Middle frontal gyrus (tissue), 1 donor: ENCODE measurements around the gene CPLX4.

Experiments
- DNase-seq: peaks from one replicate; pipeline ENCODE4 v3.0.0-alpha.2; 2015; ENCODE audit warnings: low spot score; ENCODE audit errors: extremely low spot score

The CPLX4 gene

DNA sequence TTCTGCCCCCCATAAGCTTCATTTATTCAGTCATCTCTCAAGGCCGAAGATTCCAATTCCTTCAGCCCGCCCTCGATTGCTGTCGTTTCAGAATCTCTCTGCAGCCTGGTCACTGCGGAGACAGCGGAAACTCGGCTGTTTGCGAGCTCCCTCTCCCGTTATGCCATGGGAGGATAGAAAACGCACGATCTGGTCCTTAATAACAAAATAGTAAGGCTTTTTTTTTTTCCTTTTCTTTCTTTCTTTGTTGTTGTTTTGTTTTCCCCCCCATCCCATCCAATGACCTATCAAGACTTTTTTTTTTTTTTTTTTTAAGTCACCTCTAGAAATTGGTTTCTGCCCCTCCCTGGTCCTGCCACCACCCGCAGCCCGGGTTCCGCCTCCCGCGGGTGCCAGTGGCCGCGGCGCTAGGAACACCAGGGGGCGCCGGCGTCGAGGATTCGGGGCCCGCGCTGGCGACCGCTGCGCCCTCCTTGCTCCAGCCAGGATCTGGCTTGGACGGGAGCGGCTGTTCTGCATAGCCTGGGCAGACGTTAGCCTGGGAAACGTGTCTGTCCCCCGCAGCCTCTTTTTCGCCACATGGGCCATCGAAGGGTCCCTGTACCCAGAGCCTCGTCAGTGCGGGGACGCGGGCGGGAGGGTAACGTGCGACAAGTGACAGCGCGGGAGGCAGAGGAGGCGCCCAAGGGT is 10.1 kb downstream of the CPLX4 start:
- peak; percentile 24 for DNase-seq

DNA sequence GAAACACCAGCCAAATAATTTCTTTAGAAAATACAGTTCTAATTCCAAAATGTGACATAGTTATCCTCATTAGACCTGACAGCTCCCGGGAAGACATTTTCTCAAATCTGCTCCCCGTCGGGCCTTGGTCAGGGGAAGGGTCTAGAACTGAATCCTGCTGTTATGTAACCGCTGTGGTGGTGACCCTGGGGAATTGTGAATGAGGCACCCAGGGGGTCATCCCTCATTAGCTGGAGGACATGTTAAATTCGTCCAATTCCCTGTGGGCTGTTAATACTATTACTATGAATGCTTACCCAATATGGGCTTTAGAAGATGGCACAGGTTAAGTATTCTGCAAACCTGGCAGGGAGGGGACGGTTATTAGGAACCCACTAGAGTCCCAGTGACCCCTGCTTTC is 11.8 kb downstream of the CPLX4 start:
- no peak for DNase-seq

- no peak for DNase-seq
Observed at GRCh38 chr18:59305295-59305694, 13.2 kb downstream of the CPLX4 start.

DNA sequence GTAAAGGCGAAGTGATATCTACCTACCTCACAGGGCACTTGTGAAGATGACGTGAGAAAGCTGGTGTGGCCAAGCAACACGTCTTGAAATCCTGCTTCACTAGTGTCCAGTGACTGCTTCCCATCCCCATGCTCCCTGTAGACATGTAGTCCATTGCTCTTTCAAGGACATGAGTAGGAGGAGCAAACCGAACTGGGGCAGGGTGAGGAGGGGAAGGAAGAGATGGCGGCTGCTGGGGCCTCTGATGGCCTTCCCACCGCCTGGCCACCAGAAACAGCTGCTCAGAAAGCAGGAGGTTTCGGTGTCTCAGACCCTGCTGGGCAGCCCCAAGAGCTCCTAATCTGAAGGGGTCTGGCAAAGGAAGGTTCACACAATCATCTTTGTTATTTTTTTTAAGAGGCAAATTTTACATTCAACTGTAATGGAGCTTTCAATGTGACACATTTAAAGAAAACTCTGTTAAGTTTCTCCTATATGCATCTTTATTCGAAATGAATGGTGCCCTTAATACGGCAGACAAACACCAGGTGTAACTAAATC is 14.7 kb downstream of the CPLX4 start:
- DNase-seq: no peak

GRCh38 chr18:59303006-59303405 is 15.4 kb downstream of the CPLX4 start:
- DNase-seq: no peak

GRCh38 chr18:59301929-59302328 is 16.5 kb downstream of the CPLX4 start:
- no peak for DNase-seq

DNA sequence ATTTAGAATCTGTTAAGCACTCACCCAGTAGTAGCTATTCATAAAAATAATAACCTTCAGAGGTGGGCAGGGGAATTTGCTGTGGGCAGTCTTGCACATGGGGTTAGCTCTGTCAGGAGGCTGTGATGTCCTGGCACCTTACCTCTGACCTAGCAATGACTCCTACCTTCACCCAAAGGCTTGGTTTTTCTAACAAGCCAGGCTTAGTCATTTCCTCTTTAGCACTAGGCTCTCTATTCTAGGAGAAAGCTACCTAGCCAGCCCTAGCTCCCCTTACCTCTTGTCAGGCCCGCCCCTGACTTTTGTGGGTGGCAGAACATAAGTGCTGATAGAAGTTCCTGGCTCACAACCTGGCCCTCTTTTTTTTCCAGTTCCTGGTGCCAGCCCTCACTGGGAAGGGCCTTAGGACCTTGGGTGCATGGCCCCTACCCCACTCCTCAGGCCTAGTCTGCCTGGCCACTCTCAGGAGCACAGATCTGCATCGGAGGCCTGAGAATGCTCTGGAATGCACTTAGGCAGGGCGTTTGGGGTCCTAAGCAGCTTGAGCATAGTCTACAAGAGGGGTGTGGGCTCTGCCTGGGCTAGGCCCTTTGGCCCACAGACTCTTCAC is 17.7 kb downstream of the CPLX4 start:
- no peak for DNase-seq

GRCh38 chr18:59298871-59299270 is 19.6 kb downstream of the CPLX4 start:
- DNase-seq: no peak

GRCh38 chr18:59293317-59293716 is 25.1 kb downstream of the CPLX4 start:
- DNase-seq: no peak

GRCh38 chr18:59286341-59286740 is 32.1 kb downstream of the CPLX4 start:
- DNase-seq: no peak

DNA sequence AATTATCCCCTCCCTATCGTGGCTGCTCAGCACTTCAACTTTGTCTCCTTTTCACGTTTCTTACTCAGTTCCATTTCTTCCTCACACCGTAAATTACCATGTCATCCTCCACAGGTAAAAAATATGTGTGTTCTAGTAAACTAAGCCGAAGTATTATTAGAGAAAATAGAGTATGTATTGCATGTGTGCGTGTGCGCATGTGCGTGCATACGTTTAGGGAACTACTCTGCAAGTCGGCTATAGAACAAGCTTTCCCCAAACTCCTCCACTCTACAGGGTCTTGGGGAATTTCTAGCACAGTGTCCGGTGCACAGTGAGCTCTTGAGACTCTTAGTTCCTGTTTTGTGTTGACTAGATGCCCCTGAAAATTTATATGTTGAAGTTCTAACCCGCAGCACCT is 36.1 kb downstream of the CPLX4 start:
- DNase-seq: no peak

DNA sequence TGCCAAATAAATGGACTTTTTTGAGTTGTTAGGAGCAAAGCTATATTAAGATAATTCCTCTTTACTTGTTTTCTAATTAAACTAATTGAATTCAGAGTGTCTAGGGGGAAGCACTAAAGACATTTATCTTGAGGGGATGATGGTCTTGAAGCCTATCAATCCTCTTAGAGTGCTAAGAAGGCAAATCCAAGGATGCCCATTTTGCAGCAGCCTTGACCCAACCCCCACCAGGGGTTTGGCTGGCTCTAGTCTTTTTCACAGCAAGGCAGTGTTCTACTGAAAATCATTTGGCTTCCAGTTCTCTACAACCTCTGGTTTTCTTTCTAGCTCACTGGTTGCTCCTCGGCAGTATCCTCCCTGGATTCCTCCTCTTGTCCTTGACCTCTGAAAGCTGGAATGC is 38.7 kb downstream of the CPLX4 start:
- DNase-seq: no peak

GRCh38 chr18:59279193-59279592 is 39.3 kb downstream of the CPLX4 start:
- DNase-seq: no peak

DNA sequence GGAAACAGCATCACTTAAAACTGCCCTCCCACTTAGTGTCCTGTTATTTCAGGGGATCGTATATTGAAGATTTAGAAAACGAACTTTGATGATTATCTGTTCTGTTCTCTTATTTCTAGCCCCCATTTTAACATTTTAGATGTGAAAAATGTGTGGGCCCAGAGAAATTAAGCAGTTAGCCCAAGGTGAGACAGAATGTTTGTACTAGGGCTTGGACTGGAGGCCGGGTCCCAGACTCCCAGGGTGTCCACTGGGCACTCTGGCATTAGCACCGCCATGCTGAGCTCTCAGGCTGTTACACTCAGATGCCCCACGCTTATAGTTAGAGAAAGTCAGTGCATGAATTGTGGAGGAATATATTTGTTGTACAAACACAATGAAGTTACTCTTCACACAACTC is 39.7 kb downstream of the CPLX4 start:
- DNase-seq: no peak

GRCh38 chr18:59276047-59276446 is 42.4 kb downstream of the CPLX4 start:
- DNase-seq: no peak

DNA sequence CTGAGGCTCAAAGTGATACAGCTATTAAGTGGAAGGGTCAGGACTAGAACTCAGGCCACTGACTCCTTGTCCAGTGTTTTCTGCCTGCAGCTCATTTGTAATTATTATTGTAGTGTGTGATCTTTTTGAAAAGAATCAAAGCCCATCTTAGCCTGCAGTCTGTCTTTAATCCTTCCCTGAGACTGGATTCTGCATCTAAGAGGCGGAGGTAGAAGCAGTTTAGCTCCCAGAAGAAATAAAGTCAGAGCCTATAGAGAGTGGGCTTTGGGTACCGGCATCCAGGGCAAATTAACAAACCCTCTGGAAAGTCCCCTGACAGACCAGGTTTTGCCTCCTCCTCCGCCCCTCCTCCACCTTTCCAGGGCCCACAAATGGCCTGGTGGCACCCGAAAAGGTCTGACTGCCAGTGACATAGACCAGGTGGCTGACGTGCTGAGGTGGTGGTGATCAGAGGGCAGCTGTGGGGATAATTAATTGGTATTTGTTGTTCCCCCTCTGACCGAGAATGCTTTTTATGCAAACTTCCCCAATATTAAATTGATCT is 43.0 kb downstream of the CPLX4 start:
- no peak for DNase-seq

GRCh38 chr18:59274533-59274928 is 43.9 kb downstream of the CPLX4 start:
- DNase-seq: no peak

GRCh38 chr18:59273759-59274532 is 44.5 kb downstream of the CPLX4 start:
- DNase-seq: no peak

GRCh38 chr18:59272891-59273758 is 45.3 kb downstream of the CPLX4 start, which contains the start of gene RAX:
RAX (minus strand) TSS chr18:59273454; CDS start chr18:59273206, 248 bp downstream.
- no peak for DNase-seq

DNA sequence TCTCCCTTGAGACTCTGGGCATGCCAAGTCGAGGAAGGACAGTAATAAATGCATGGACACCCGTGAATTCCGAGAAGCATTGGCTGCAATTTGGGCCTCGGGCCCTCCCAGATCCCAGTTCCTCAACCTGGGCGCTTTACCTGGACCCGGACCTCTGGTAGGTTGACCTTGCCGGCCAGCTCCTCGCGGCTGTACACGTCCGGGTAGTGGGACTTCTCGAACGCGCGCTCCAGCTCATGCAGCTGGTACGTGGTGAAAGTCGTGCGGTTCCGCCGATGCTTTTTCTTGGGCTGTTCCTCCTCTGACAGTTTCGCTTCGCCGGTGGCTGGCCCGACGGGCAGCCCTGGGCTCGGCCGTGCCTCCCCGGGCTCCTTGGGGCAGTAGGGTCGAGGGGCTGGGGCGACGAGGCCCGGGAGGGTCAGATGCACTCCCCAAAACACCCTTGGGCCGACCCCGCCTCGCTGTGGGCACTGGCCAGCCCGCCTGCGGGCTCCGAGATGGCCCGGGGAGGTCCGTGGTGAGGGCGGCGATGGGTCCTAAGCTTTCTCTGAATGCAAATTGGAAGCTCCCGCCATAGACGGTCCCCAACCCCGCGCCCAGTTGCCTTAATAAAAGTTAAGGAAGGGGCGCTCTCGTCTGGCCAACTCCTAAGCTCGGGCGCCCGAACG is 46.1 kb downstream of the CPLX4 start:
- DNase-seq: no peak
